Measurements from ENCODE around the gene SOD1.
"Not testable (repeated sequence)": the region's sequence is repeated elsewhere in the genome, so short reads cannot be mapped to it uniquely, and the experiment has no call there.

GRCh38 chr21:31651491-31651890, 8.0 kb upstream of the SOD1 start:
- not testable (repeated sequence) for TF ChIP-seq POLR2A, TAF1 (IDR thresholded peaks at IDR 0.05; ENCODE audit: low read depth, low read length)
